ENCODE results near the gene PMS2. TPM values are rescaled to one million over a fixed set of nuclear protein-coding genes. Genes with fewer than 3 reads are reported as not detected.
A peak's percentile ranks its signal among the peaks of the same experiment; 100 is the strongest.

The PMS2 gene
- polyA plus RNA-seq, 4 donors, result 5.4 to 9.2 (median 6.0) TPM

GRCh38 chr7:6032641-6033040, 23.8 kb upstream of the PMS2 start:
- DNase-seq, result no peak
- no peaks in the 10 kb centered on the region for H3K27me3 ChIP-seq (ENCODE audit: control insufficient read depth in 3 of 3, insufficient read depth in 3 of 3, low read length in 3 of 3)
- H3K4me1 ChIP-seq (ENCODE audit: control insufficient read depth in 3 of 3, insufficient read depth in 2 of 3, low read depth in 1 of 3, low read length in 2 of 3), result no peaks in the 10 kb centered on the region
- no peak overlapping the region for H3K27ac ChIP-seq (ENCODE audit: low read depth in 1 of 3, low read length in 2 of 3)
- no peaks in the 10 kb centered on the region for H3K9me3 ChIP-seq (ENCODE audit: control insufficient read depth in 2 of 2, insufficient read depth in 1 of 2, low read depth in 1 of 2, low read length in 1 of 2)
- H3K36me3 ChIP-seq (ENCODE audit: control insufficient read depth in 3 of 3, insufficient read depth in 2 of 3, low read depth in 1 of 3, low read length in 3 of 3), result peaks cover 9 to 62% (median 25%) of the 10 kb centered on the region in 3 donors
- no peak overlapping the region for H3K4me3 ChIP-seq (ENCODE audit: low read depth in 1 of 3, low read length in 3 of 3)
- FAIRE-seq, result no peak
- 88 to 90% (median 89%) methylated on average over 7 of the region's 7 CpGs for WGBS, 3 donors

- no peak overlapping the region for H3K27ac ChIP-seq (ENCODE audit: low read depth in 1 of 3, low read length in 2 of 3)
- 69 to 85% (median 84%) methylated on average over 5 of the region's 5 CpGs for WGBS, 3 donors
- no peaks in the 10 kb centered on the region for H3K4me1 ChIP-seq (ENCODE audit: control insufficient read depth in 3 of 3, insufficient read depth in 2 of 3, low read depth in 1 of 3, low read length in 2 of 3)
- H3K27me3 ChIP-seq (ENCODE audit: control insufficient read depth in 3 of 3, insufficient read depth in 3 of 3, low read length in 3 of 3), result no peaks in the 10 kb centered on the region
- H3K4me3 ChIP-seq (ENCODE audit: low read depth in 1 of 3, low read length in 3 of 3), result no peak overlapping the region
- FAIRE-seq (no peak), DNase-seq (no peak)
- H3K9me3 ChIP-seq (ENCODE audit: control insufficient read depth in 2 of 2, insufficient read depth in 1 of 2, low read depth in 1 of 2, low read length in 1 of 2), result no peaks in the 10 kb centered on the region
- H3K36me3 ChIP-seq (ENCODE audit: control insufficient read depth in 3 of 3, insufficient read depth in 2 of 3, low read depth in 1 of 3, low read length in 3 of 3), result peaks cover 9 to 65% (median 26%) of the 10 kb centered on the region in 3 donors
These were observed 23.3 kb upstream of the PMS2 start for GRCh38 chr7:6032167-6032566.

GRCh38 chr7:6031567-6031966, 22.7 kb upstream of the PMS2 start:
- H3K9me3 ChIP-seq (ENCODE audit: control insufficient read depth in 2 of 2, insufficient read depth in 1 of 2, low read depth in 1 of 2, low read length in 1 of 2), result no peaks in the 10 kb centered on the region
- 87 to 94% (median 93%) methylated on average over 3 of the region's 3 CpGs for WGBS, 3 donors
- no peak for DNase-seq
- H3K27ac ChIP-seq (ENCODE audit: low read depth in 1 of 3, low read length in 2 of 3), result no peak overlapping the region
- peaks cover 9 to 66% (median 28%) of the 10 kb centered on the region in 3 donors for H3K36me3 ChIP-seq (ENCODE audit: control insufficient read depth in 3 of 3, insufficient read depth in 2 of 3, low read depth in 1 of 3, low read length in 3 of 3)
- no peak overlapping the region for H3K4me3 ChIP-seq (ENCODE audit: low read depth in 1 of 3, low read length in 3 of 3)
- no peaks in the 10 kb centered on the region for H3K4me1 ChIP-seq (ENCODE audit: control insufficient read depth in 3 of 3, insufficient read depth in 2 of 3, low read depth in 1 of 3, low read length in 2 of 3)
- FAIRE-seq, result no peak
- no peaks in the 10 kb centered on the region for H3K27me3 ChIP-seq (ENCODE audit: control insufficient read depth in 3 of 3, insufficient read depth in 3 of 3, low read length in 3 of 3)

GRCh38 chr7:6030988-6031387, 22.1 kb upstream of the PMS2 start, which contains the start of gene ANKRD61:
TSS of gene ANKRD61 (plus strand) at chr7:6031376. CDS start at chr7:6031376, 0 bp downstream.
- no peak for DNase-seq
- H3K27ac ChIP-seq (ENCODE audit: low read depth in 1 of 3, low read length in 2 of 3), result no peak within 1 kb of the TSS
- H3K4me3 ChIP-seq (ENCODE audit: low read depth in 1 of 3, low read length in 3 of 3), result no peak within 1 kb of the TSS
- no peaks in the 10 kb centered on the region for H3K27me3 ChIP-seq (ENCODE audit: control insufficient read depth in 3 of 3, insufficient read depth in 3 of 3, low read length in 3 of 3)
- H3K4me1 ChIP-seq (ENCODE audit: control insufficient read depth in 3 of 3, insufficient read depth in 2 of 3, low read depth in 1 of 3, low read length in 2 of 3), result no peaks in the 10 kb centered on the region
- WGBS, 3 donors, result 80 to 94% (median 88%) methylated on average over 2 of the region's 2 CpGs
- H3K9me3 ChIP-seq (ENCODE audit: control insufficient read depth in 2 of 2, insufficient read depth in 1 of 2, low read depth in 1 of 2, low read length in 1 of 2), result no peaks in the 10 kb centered on the region
- FAIRE-seq, result no peak
- peaks cover 7 to 72% (median 25%) of the 10 kb centered on the region in 3 donors for H3K36me3 ChIP-seq (ENCODE audit: control insufficient read depth in 3 of 3, insufficient read depth in 2 of 3, low read depth in 1 of 3, low read length in 3 of 3)

- H3K9me3 ChIP-seq (ENCODE audit: control insufficient read depth in 2 of 2, insufficient read depth in 1 of 2, low read depth in 1 of 2, low read length in 1 of 2), result no peaks in the 10 kb centered on the region
- no peak for DNase-seq
- H3K27ac ChIP-seq (ENCODE audit: low read depth in 1 of 3, low read length in 2 of 3), result no peak overlapping the region
- H3K27me3 ChIP-seq (ENCODE audit: control insufficient read depth in 3 of 3, insufficient read depth in 3 of 3, low read length in 3 of 3), result no peaks in the 10 kb centered on the region
- H3K4me1 ChIP-seq (ENCODE audit: control insufficient read depth in 3 of 3, insufficient read depth in 2 of 3, low read depth in 1 of 3, low read length in 2 of 3), result no peaks in the 10 kb centered on the region
- no peak for FAIRE-seq
- 65 to 72% (median 72%) methylated on average over 5 of the region's 5 CpGs for WGBS, 3 donors
- H3K4me3 ChIP-seq (ENCODE audit: low read depth in 1 of 3, low read length in 3 of 3), result no peak overlapping the region
- H3K36me3 ChIP-seq (ENCODE audit: control insufficient read depth in 3 of 3, insufficient read depth in 2 of 3, low read depth in 1 of 3, low read length in 3 of 3), result peaks cover 10 to 74% (median 13%) of the 10 kb centered on the region in 3 donors
These were observed 19.7 kb upstream of the PMS2 start for GRCh38 chr7:6028563-6028962.

GRCh38 chr7:6027806-6028365, 19.0 kb upstream of the PMS2 start:
- H3K27ac ChIP-seq (ENCODE audit: low read depth in 1 of 3, low read length in 2 of 3), result no peak overlapping the region
- H3K36me3 ChIP-seq (ENCODE audit: control insufficient read depth in 3 of 3, insufficient read depth in 2 of 3, low read depth in 1 of 3, low read length in 3 of 3), result peaks cover 15 to 79% (median 18%) of the 10 kb centered on the region in 3 donors
- WGBS, 3 donors, result 93 to 100% (median 94%) methylated on average over 1 of the region's 1 CpG
- no peaks in the 10 kb centered on the region for H3K27me3 ChIP-seq (ENCODE audit: control insufficient read depth in 3 of 3, insufficient read depth in 3 of 3, low read length in 3 of 3)
- H3K4me1 ChIP-seq (ENCODE audit: control insufficient read depth in 3 of 3, insufficient read depth in 2 of 3, low read depth in 1 of 3, low read length in 2 of 3), result no peaks in the 10 kb centered on the region
- H3K9me3 ChIP-seq (ENCODE audit: control insufficient read depth in 2 of 2, insufficient read depth in 1 of 2, low read depth in 1 of 2, low read length in 1 of 2), result no peaks in the 10 kb centered on the region
- no peak for FAIRE-seq
- no peak overlapping the region for H3K4me3 ChIP-seq (ENCODE audit: low read depth in 1 of 3, low read length in 3 of 3)
- no peak for DNase-seq

GRCh38 chr7:6026820-6027311, 18.0 kb upstream of the PMS2 start:
- Histone ChIP-seq H3K9me3 (ENCODE audit: control insufficient read depth in 2 of 2, insufficient read depth in 1 of 2, low read depth in 1 of 2, low read length in 1 of 2) (no peaks in the 10 kb centered on the region), H3K27ac (ENCODE audit: low read depth in 1 of 3, low read length in 2 of 3) (peak overlapping the region in 2 of 3 donors; percentile 8 to 71), H3K4me1 (ENCODE audit: control insufficient read depth in 3 of 3, insufficient read depth in 2 of 3, low read depth in 1 of 3, low read length in 2 of 3) (no peaks in the 10 kb centered on the region), H3K36me3 (ENCODE audit: control insufficient read depth in 3 of 3, insufficient read depth in 2 of 3, low read depth in 1 of 3, low read length in 3 of 3) (peaks cover 19 to 85% (median 26%) of the 10 kb centered on the region in 3 donors), H3K27me3 (ENCODE audit: control insufficient read depth in 3 of 3, insufficient read depth in 3 of 3, low read length in 3 of 3) (no peaks in the 10 kb centered on the region), H3K4me3 (ENCODE audit: low read depth in 1 of 3, low read length in 3 of 3) (no peak overlapping the region)
- FAIRE-seq, result no peak
- DNase-seq, result no peak
- WGBS, 3 donors, result 78 to 84% (median 81%) methylated on average over 12 of the region's 12 CpGs

GRCh38 chr7:6026011-6026819, 17.4 kb upstream of the PMS2 start:
- Histone ChIP-seq H3K4me3 (ENCODE audit: low read depth in 1 of 3, low read length in 3 of 3) (peak overlapping the region in 2 of 3 donors; percentile 4 to 12), H3K27ac (ENCODE audit: low read depth in 1 of 3, low read length in 2 of 3) (peak overlapping the region in 2 of 3 donors; percentile 50 to 71), H3K36me3 (ENCODE audit: control insufficient read depth in 3 of 3, insufficient read depth in 2 of 3, low read depth in 1 of 3, low read length in 3 of 3) (peaks cover 25 to 83% (median 26%) of the 10 kb centered on the region in 3 donors), H3K27me3 (ENCODE audit: control insufficient read depth in 3 of 3, insufficient read depth in 3 of 3, low read length in 3 of 3) (no peaks in the 10 kb centered on the region), H3K9me3 (ENCODE audit: control insufficient read depth in 2 of 2, insufficient read depth in 1 of 2, low read depth in 1 of 2, low read length in 1 of 2) (no peaks in the 10 kb centered on the region), H3K4me1 (ENCODE audit: control insufficient read depth in 3 of 3, insufficient read depth in 2 of 3, low read depth in 1 of 3, low read length in 2 of 3) (no peaks in the 10 kb centered on the region)
- FAIRE-seq (no peak), DNase-seq (peak; percentile 54 to 66)
- 71 to 77% (median 76%) methylated on average over 22 of the region's 22 CpGs for WGBS, 3 donors
